Melanocyte of skin (primary cell): ENCODE results near the gene AIPL1. TPM values are rescaled to one million over a fixed set of nuclear protein-coding genes. Genes with fewer than 3 reads are reported as not detected.

Source experiments
- total RNA-seq, 2 donors: library from RNA; depleted of rRNA; stranded (reverse); fragments of >200 nt; gene quantifications; 2 replicates each; pipeline ENCODE4 v1.2.3, GENCODE V29; 2012

The AIPL1 gene, protein sequence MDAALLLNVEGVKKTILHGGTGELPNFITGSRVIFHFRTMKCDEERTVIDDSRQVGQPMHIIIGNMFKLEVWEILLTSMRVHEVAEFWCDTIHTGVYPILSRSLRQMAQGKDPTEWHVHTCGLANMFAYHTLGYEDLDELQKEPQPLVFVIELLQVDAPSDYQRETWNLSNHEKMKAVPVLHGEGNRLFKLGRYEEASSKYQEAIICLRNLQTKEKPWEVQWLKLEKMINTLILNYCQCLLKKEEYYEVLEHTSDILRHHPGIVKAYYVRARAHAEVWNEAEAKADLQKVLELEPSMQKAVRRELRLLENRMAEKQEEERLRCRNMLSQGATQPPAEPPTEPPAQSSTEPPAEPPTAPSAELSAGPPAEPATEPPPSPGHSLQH
- total RNA-seq, result under 1 TPM in 1 of 2 donors, not detected in 1; 0.34 TPM

GRCh38 chr17:6435051-6435450 is at the start of gene AIPL1:
TSS of gene AIPL1 (minus strand) at chr17:6435121. CDS start at chr17:6435104, 17 bp downstream.

GRCh38 chr17:6443692-6444570 is 9.0 kb upstream of the AIPL1 start, which contains the start of gene PIMREG:
TSS of gene PIMREG (plus strand) at chr17:6444455. CDS start at chr17:6445111, 656 bp downstream.

Other genes starting within 250 kb of the AIPL1 start
- gene PIMREG, start 9.3 kb upstream of the AIPL1 start, total RNA-seq, result 10 to 100 TPM; 23.4 to 57.6 TPM
- gene PITPNM3, start 121.4 kb upstream of the AIPL1 start, total RNA-seq, result under 1 TPM; 0.33 to 0.69 TPM
- 10 to 100 TPM; 14.1 to 22.0 TPM for gene KIAA0753, start 205.6 kb upstream of the AIPL1 start, total RNA-seq
- gene TXNDC17, start 205.9 kb upstream of the AIPL1 start, total RNA-seq, result 100 to 1,000 TPM in 1 of 2 donors, 10 to 100 TPM in 1; 95.0 to 104 TPM
- gene MED31, start 216.5 kb upstream of the AIPL1 start, total RNA-seq, result 10 to 100 TPM; 10.3 to 13.3 TPM
- gene C17orf100, start 216.6 kb upstream of the AIPL1 start, total RNA-seq, result under 1 TPM; under 0.01 to 0.33 TPM